ENCODE measurements around the gene TBC1D1. TPM values are rescaled to one million over a fixed set of nuclear protein-coding genes. Genes with fewer than 3 reads are reported as not detected.
A peak's percentile ranks its signal among the peaks of the same experiment; 100 is the strongest.

TBC1D1 gene
- total RNA-seq, 3 donors from 2014 or later (not counting 1 experiment from before 2014, with no cell fraction given) = 59.2 to 78.6 (median 68.5) TPM

DNA sequence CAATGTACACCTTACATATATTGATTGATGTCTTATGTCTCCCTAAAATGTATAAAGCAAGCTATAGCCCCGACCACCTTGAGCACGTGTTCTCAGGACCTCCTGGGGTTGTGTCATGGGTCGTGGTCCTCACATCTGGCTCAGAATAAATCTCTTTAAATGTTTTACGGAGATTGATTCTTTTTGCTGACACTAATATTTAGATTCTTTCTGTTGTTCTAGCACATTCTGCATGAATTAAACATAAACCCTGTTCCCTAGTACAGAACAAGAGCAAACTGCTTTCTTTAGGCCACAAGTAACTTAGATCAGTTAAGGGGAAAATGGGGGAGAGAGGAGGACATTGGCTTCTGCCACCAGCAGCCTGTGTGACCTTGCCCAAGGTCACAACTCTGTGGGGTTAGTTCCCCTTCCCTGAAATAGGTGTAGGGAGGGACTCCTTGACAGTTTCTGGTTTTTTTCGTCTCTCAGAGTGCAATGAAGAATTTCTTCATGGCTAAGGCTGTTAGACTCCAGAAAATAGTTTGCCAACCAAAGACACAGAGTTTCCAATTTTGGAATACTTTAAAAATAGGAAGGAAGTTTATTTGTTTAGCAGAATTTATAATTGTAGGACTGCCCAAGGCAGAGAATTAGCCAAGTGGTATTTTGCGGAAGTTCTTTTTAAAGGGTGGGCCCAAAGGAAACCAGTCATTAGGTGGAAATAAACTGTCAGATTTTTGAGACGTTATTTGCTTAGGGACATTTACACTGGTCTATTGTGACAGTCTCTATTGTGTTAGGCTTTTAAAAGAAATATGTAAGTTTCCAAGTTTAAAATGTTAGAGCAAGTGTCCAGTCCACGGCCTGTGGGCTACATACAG, 98.7 kb downstream of the TBC1D1 start:
- TF ChIP-seq, protein P1, sequence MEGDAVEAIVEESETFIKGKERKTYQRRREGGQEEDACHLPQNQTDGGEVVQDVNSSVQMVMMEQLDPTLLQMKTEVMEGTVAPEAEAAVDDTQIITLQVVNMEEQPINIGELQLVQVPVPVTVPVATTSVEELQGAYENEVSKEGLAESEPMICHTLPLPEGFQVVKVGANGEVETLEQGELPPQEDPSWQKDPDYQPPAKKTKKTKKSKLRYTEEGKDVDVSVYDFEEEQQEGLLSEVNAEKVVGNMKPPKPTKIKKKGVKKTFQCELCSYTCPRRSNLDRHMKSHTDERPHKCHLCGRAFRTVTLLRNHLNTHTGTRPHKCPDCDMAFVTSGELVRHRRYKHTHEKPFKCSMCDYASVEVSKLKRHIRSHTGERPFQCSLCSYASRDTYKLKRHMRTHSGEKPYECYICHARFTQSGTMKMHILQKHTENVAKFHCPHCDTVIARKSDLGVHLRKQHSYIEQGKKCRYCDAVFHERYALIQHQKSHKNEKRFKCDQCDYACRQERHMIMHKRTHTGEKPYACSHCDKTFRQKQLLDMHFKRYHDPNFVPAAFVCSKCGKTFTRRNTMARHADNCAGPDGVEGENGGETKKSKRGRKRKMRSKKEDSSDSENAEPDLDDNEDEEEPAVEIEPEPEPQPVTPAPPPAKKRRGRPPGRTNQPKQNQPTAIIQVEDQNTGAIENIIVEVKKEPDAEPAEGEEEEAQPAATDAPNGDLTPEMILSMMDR (IDR thresholded peaks at IDR 0.05) = no peak
- Mint-ChIP-seq H3K9me3 (no peaks in the 10 kb centered on the region), H3K4me3 (no peak overlapping the region), H3K4me1 (peaks cover 13 to 18% of the 10 kb centered on the region in 2 donors), H3K27ac (peak overlapping the region in 1 of 2 donors; percentile 51), H3K27me3 (ENCODE audit: low read depth in 2 of 2) (no peaks in the 10 kb centered on the region), H3K36me3 (no peaks in the 10 kb centered on the region)
- WGBS (ENCODE audit: insufficient coverage) = 67% methylated on average over 8 of the region's 8 CpGs
- DNase-seq (no peak), ATAC-seq (no peak)
- peaks cover 5% of the 10 kb centered on the region for H3K4me1 ChIP-seq (ENCODE audit: control insufficient read depth, insufficient read depth, low read length)
- no peaks in the 10 kb centered on the region for H3K9me3 ChIP-seq (ENCODE audit: control insufficient read depth, insufficient read depth, low read length)
- H3K27me3 ChIP-seq (ENCODE audit: control insufficient read depth, insufficient read depth, low read length) = no peaks in the 10 kb centered on the region
- intact Hi-C loops (cut with micrococcal nuclease) = no loop called here
- peak overlapping the region; percentile 8 for H3K27ac ChIP-seq (ENCODE audit: low read length)
- H3K36me3 ChIP-seq (ENCODE audit: control insufficient read depth, insufficient read depth, low read length) = peaks cover 4% of the 10 kb centered on the region
- no peak overlapping the region for H3K4me3 ChIP-seq (ENCODE audit: low read length)

DNA sequence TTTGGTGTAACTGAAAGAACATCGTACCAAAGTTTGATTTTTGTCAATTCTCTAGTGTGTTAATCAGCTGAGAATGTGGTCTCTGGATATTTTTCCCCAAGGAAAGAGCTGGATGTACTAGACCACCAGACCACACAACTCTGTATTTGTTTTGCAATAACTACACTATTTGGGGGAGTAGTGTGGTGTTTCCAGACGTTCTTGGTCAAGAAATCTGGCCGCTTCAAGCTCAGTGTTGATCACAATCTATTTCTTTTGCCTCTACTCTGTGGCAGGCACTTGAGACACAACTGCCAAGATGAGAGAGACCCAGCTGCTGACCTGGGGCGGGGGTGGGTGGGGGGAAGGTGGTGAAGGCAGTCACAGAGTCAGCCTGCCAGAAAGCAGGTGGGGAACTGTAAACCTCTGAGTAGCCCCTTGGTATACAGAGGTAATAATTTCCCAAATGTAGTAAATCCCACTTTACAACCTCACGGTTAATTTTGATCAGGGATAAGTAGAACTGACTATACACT, 99.9 kb downstream of the TBC1D1 start:
- DNase-seq (no peak), ATAC-seq (no peak)
- Histone ChIP-seq H3K4me3 (ENCODE audit: low read length) (no peak overlapping the region), H3K4me1 (ENCODE audit: control insufficient read depth, insufficient read depth, low read length) (peaks cover 6% of the 10 kb centered on the region), H3K9me3 (ENCODE audit: control insufficient read depth, insufficient read depth, low read length) (no peaks in the 10 kb centered on the region), H3K27me3 (ENCODE audit: control insufficient read depth, insufficient read depth, low read length) (no peaks in the 10 kb centered on the region), H3K27ac (ENCODE audit: low read length) (peak overlapping the region; percentile 8), H3K36me3 (ENCODE audit: control insufficient read depth, insufficient read depth, low read length) (peaks cover 4% of the 10 kb centered on the region)
- intact Hi-C loops (cut with micrococcal nuclease) = no loop called here
- Mint-ChIP-seq H3K4me3 (no peak overlapping the region), H3K4me1 (peaks cover 22 to 23% of the 10 kb centered on the region in 2 donors), H3K27ac (no peak overlapping the region), H3K36me3 (no peaks in the 10 kb centered on the region), H3K9me3 (no peaks in the 10 kb centered on the region), H3K27me3 (ENCODE audit: low read depth in 2 of 2) (no peaks in the 10 kb centered on the region)
- 63% methylated on average over 4 of the region's 5 CpGs for WGBS (ENCODE audit: insufficient coverage)
- TF ChIP-seq, protein P1 (IDR thresholded peaks at IDR 0.05) = no peak

- WGBS (ENCODE audit: insufficient coverage) = 92% methylated on average over 8 of the region's 8 CpGs
- intact Hi-C loops (cut with micrococcal nuclease) = no loop called here
- H3K27ac Mint-ChIP-seq = peak overlapping the region; percentile 1 to 45
These were observed 100.9 kb downstream of the TBC1D1 start for GRCh38 chr4:37991623-37992410.

More at GRCh38 chr4:37991623-37992410, 100.9 kb downstream of the TBC1D1 start:
- TF ChIP-seq, protein P1 (IDR thresholded peaks at IDR 0.05) = no peak
- Histone ChIP-seq H3K4me3 (ENCODE audit: low read length) (no peak overlapping the region), H3K9me3 (ENCODE audit: control insufficient read depth, insufficient read depth, low read length) (no peaks in the 10 kb centered on the region), H3K27me3 (ENCODE audit: control insufficient read depth, insufficient read depth, low read length) (no peaks in the 10 kb centered on the region), H3K36me3 (ENCODE audit: control insufficient read depth, insufficient read depth, low read length) (peaks cover 4% of the 10 kb centered on the region), H3K4me1 (ENCODE audit: control insufficient read depth, insufficient read depth, low read length) (peaks cover 6% of the 10 kb centered on the region), H3K27ac (ENCODE audit: low read length) (no peak overlapping the region)
- Mint-ChIP-seq H3K27me3 (ENCODE audit: low read depth in 2 of 2) (no peaks in the 10 kb centered on the region), H3K36me3 (no peaks in the 10 kb centered on the region), H3K4me1 (peaks cover 25 to 26% of the 10 kb centered on the region in 2 donors), H3K9me3 (no peaks in the 10 kb centered on the region), H3K4me3 (no peak overlapping the region)
- no peak for DNase-seq
- ATAC-seq = no peak
